HG02943 (cell line): ENCODE measurements around the gene PPP4R1.
"Not testable (repeated sequence)": the region's sequence is repeated elsewhere in the genome, so short reads cannot be mapped to it uniquely, and the experiment has no call there.

Source experiments
- ATAC-seq: cut with Tn5 transposase; IDR thresholded peaks from one replicate; pipeline ENCODE4 v1.9.1; 2021; ENCODE audit warnings: mild to moderate bottlenecking, low read depth, moderate library complexity; ENCODE audit not compliant: unreplicated experiment

PPP4R1 gene, protein sequence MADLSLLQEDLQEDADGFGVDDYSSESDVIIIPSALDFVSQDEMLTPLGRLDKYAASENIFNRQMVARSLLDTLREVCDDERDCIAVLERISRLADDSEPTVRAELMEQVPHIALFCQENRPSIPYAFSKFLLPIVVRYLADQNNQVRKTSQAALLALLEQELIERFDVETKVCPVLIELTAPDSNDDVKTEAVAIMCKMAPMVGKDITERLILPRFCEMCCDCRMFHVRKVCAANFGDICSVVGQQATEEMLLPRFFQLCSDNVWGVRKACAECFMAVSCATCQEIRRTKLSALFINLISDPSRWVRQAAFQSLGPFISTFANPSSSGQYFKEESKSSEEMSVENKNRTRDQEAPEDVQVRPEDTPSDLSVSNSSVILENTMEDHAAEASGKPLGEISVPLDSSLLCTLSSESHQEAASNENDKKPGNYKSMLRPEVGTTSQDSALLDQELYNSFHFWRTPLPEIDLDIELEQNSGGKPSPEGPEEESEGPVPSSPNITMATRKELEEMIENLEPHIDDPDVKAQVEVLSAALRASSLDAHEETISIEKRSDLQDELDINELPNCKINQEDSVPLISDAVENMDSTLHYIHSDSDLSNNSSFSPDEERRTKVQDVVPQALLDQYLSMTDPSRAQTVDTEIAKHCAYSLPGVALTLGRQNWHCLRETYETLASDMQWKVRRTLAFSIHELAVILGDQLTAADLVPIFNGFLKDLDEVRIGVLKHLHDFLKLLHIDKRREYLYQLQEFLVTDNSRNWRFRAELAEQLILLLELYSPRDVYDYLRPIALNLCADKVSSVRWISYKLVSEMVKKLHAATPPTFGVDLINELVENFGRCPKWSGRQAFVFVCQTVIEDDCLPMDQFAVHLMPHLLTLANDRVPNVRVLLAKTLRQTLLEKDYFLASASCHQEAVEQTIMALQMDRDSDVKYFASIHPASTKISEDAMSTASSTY

DNA sequence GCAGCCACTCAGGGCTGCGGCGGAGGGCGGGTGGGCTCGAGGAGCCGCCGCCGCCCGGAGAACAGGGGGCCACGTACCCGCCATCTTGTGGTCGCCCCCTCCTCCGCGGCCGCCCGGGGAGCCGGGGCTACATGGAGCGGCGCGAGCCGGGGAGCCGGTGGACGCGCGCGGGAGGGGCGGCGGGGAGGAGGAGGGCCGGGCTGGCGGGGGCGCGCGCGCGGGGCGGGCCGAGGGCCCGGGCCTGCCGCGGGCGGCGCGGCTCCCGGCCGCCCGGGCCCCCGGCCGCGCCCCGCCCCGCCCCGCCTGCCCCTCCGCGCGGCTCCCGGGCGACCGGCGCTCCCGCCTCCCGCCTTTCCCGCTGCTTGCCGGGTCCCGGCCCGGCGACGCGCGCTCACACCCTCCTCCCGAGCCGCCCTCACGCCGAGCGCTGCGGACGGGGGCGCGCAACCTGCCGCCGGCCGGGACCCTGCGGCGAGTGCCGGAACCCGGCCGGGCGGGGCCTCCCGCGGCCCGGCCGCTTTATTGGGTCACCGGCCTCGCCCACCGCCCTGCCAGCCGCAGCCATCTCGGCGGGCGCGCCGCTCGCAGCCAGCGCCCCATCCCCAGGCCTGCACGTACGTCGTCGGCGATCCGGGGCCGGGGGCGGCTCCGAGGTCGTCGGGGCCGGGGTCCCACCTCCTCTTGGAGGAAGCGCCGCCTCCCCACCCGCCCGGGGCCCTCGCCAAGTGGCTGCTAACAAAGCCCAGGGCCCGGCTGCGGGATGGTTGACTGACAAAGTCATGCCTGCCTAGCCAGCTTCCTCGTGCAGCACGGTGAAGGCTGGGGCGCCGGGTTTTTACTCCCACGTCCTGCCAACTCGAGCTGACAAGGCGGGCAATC lies at the start of gene PPP4R1:
Gene PPP4R1, minus strand, starts transcription at position 159 of the 879 bp plus-strand sequence. Its CDS starts 75 bp downstream, at position 84.
- peak; percentile 48 for ATAC-seq

DNA sequence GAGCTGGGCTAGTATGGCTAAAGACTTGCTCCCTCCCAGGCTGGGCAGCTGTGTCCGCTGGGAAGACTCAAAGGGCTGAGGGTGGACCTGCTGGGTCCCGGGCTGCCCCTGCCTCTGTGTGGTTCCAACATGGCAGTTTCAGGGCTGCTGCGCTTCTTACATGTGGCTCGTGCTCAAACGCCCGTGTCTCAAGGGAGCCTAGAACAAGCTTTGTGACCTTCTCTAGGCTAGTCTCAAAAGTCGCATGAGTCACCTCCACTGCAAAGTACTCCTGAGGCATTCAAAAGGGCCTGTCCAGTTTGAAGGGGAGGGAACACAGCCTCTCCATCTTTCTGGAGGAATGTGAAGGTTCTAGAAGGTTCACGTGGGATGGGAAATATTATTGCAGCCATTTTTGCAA lies 49.0 kb upstream of the PPP4R1 start:
- no peak for ATAC-seq

DNA sequence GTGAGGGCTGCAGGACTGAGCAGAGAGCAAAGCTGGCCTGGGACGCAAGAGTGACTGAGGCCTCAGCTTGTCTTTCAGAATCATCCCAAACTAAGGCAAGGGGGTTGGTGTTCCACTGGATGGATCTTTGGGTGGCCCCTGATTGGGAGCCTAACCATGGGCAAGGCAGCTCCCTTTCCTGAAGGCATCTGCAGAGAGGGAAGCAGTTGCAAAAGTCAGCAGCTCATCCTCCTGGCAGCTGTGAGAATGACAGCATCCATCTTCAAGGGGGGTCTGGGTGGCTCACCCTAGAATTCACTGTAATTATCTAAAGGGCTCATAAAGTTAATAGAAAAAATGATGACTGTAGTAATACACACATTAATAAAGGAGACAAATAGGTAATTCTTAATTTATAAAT lies 47.2 kb upstream of the PPP4R1 start:
- ATAC-seq = no peak

DNA sequence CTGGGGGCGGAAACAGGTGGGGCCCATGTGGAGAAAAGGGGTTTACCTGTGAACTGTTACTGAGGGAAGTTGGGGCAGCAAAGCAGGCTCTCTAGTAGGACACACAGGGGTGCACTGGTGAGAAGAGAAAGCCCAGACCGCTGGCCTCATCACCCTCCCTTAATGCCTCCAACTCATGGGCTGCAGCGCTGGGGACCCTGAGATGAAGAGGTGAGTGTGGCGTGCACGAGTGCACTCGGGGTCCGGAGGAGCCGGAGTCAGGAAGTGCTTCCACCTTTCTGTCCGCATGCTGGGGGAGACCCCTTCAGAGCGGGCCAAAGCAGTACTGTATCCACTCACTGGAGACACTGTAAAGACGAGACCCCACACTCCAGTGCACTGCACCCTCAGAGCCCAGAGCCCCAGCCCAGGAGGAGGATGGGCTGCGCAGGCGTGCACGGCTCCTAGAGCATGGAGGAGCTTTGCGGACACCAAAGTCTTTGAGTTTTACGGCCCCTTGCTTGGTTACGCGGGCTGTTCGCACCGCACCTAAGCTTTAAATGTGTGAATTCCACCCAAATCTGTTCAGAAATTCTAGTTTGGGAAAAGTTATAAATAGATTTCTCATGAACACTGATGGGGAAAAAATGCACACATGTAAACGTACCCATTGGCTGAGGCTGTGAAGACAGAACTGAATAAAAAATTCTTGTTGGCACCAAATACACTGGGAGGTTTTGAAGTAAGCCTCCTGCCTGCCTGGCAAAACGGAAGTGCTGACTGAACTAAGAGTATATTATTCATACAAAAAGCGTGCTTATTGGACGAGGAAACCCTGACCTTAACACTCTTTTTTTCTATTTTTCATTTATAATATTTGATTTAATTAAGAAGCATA lies 45.4 kb upstream of the PPP4R1 start:
- no peak for ATAC-seq

DNA sequence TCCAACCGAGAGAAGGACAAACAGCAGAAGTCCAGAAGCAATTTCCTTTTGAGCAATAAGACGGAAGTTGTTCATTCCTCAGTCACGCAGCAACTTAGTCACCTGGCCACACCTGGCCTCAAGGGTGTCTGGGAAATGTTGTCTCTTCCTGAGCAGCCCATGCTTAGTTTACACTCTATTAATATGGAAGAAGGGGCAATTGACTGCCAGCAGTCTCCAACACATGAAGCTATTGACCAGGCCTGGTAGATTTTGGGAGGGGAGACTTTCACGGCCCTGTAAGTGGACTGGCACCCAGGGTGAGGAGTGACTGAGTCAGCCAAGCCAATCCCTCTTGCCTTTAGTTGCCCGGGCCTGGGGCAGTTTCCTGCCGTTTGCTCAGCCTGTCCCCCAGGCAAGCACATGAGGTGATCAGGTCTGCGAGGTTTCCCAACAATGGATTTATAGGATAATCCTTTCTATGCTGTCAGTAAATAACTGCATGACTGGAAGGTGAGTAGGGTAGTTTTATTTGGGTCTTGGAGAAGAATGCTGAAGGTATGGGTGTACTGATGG lies 43.8 kb upstream of the PPP4R1 start:
- ATAC-seq = no peak

DNA sequence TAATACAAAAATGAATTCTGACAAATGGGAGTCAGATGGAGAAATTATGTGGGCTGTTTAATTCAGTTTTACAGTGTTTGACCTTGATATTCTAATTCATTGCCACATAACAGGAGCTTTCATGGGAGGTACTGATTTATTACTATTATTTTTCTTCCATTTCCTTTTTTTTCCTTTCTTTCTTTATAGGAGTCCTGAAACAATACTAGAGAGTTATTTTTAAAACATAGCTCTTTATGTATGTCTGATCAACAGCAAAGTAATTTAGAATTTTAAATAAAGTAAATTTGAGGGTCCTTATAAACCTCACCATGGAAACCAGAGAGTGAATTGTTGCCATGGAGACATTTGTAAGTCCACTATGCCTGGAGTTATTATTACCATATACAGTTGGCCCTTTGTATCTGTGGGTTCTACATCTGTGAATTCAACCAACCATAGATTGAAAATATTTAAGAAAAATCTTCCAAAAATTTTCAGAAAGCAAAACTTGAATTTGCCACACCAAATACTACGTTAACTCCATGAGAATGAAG lies 40.9 kb upstream of the PPP4R1 start:
- no peak for ATAC-seq

DNA sequence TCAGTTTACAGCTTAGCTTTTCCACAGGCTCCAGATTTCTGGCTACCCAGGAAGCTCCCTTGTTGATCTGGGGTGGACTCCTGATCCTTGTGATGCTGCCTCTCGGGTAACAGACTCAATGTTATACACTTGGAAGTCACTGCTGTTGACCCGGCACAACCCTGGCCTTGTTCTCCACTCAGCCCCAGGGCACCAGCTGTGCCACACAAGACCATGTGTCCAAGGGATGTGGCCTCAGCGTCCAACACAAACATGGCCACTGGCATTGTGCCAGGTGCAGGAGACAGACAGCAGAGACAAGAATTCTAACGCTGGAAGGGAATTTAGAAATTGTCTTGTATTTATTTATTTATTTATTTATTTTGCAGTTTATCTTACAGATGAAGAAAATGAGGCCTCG lies 39.0 kb upstream of the PPP4R1 start:
- no peak for ATAC-seq

DNA sequence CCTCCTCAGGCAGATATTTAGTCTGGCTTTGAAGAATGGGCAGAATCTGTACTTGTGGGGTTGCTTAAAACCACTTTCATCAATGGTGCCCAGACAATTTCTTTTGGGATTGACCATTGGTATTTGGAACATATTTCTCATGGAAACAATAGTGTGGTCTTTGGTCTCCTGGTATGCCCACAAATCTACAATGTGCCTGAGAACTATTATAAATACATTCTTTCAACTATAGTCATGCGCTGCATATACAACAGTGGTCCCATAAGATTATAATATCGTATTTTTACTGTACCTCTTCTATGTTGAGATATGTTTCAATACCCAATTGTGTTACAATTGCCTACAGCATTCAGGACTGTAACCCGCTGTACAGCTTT lies 34.8 kb upstream of the PPP4R1 start:
- ATAC-seq = no peak

DNA sequence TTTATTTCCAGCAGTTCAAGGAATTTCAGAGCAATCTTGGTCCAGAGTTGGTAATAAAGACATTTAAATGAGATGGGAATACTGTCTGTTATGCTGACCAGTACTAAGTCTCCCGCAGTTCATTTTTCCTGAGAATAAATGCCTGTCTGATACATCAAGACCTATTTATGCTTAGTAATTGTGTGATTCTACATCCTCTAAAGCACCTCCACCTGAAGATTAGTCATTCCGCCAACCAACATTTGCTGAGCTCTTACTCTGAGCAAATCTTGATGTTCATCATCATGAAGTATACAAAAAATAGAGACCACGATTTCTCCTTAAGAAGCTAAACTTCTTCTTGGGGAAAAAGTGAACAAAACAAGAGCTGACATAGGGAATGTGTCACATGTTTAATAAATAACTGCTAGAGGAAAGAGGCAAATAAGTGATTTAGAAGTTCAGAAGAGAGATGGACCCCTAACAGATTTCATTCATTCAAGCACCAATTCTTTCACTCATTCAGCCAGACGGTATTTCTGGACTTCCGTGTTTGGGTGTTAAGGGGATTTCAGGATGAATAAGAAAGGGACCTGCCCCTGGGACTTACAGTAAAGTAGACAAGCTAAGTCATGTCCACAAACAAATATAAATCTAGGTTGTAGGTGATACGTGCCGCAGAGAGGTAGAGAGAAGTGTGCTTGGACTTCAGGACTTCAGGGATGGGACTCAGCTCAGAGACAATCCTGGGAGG lies 34.2 kb upstream of the PPP4R1 start:
- ATAC-seq = no peak

DNA sequence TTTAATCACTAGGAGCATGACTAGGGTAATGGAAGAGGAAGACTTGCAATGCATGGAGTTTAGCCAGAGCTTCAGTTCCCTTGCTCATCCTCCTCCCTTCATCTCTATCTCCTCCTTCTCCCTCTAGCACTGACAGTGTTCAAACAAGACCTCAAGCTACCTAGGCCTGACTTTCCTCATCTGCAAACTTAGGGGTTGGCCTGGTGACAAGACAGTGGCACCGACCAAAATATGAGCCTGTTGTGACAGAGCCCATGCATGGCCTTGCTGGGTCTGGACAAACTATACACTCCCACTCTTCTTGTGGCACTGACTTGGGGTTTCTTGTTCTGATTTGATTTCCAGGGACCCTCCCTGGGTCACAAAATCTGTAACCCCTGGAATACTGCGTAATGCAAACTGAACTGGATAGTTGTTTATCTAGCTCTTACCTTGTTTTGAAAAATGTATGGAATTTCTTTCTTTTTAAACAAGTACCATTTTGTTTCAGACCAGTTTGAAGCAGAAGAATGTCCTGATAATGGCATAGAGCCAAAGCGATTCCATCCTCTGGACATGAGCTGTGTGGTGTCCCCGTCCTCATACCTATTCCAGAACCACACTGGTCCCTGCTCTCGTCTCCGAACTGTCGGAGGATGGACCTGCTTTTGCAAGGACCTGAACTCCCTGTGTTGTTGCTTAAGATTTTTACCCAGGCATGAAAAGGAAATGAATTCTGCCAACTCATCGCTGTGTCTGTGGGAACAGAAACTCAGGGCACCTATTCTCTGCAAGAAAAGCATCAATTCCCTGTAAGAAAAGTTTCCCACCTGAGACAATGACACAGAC lies 33.4 kb upstream of the PPP4R1 start:
- ATAC-seq = no peak

DNA sequence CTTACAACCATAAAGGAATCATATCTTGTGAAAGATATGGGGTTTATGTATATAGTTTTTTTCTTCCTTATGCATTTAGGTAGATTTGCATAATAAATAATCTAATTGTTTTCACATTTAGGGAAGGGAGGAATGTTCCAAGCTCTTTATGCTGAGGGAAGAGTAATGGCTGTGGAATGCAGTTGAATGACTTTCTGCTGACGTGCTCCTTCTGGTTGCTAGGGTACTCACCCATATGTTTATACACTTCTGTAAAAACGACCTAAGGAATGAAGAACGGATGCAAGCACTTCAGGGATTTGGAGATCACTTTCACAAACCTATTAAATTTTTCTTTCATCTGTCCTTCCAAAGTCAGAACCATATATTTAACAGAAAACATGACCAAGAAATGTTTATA lies 29.2 kb upstream of the PPP4R1 start:
- ATAC-seq = no peak

DNA sequence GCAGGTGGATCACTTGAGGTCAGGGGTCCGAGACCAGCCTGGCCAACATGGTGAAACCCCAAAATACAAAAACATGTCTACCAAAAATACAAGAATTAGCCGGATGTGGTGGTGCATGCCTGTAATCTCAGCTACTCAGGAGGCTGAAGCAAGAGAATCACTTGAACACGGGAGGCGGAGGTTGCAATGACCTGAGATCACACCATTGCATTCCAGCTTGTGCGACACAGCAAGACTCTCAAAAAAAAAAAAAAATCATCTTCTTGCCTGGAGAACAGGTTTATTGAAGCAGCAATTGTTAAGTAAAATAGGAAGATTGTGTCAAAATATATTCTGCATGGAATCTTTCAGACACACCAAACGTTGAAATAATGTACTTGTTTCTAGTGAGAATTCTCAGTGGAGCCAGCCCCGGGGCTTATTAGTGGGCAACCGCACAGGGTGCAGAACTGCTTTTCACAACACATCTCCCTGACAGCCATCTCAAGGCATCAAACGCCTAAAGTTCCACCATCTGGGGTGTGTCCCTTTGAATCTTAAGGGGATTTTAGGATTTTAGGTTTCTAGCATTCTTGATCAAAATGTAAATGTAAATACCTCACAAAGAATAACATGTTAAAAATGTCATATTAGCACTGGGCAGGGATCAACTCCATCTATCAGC lies 28.6 kb upstream of the PPP4R1 start:
- no peak for ATAC-seq

DNA sequence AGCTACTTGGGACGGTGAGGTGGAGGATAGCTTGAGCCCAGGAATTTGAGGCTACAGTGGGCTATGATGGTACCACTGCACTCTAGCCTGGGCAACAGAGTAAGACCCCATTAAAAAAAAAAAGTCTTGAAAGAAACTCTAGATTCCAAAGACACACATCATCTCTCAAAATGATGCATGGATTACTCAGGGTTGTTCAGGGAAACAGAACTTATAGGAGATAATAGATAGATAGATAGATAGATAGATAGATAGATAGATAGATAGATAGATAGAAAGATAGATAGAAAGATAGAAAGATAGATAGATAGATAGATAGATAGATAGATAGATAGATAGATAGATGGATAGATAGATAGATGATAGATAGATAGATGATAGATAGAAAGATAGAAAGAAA lies 26.7 kb upstream of the PPP4R1 start:
- ATAC-seq = not testable (repeated sequence)

DNA sequence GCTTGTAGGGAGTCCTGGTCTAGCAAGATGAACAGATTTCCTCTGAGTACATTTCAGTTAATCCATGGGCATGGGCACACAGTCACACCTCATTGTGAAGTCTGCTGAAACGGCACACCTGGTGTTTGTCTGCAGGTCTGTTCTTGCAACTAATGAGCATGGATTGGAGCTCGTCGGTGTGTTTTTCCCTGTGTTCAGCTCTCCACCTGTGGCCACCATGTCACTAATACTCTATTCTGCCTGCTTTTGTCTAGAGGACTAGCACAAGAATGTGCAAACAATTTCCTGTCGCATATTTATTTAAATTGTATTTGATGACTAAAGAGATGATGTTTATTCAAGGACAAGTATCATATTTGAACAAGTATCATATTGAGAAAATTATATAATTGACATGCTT lies 24.5 kb upstream of the PPP4R1 start:
- ATAC-seq = no peak

DNA sequence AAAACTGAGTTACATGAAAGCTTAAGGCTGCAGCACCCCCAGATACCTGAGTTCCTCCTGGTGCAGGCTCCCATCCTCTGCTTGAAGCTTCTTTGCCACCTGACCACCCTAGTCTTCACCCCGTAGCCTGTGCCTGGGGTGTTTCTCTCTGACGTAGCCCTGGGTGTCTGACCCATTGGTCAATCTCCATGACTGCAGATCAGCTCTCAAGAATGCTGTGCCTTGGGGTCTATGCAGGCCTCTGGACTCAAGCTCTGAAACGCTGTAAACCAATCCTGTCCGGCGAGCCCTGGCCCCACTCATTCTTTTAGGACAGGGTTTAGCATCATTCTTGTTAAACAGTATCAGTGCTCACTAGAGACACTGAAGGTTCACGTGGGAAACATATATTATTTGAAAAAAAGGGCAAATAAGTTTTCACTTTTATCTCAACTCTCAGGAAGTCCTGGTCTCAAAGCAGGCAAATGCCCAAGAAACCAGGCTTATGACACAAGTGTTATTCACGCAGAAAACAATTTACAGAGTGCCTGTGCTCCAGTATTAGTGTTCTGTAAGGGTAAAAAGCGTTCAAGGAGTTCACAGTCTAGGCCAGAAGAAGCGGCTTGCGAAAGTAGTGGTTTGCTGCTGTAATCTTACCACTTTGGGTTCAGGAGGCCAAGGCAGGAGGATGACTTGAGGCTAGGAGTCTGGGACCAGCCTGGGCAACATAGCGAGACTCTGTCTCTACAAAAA lies 22.8 kb upstream of the PPP4R1 start:
- ATAC-seq = no peak

DNA sequence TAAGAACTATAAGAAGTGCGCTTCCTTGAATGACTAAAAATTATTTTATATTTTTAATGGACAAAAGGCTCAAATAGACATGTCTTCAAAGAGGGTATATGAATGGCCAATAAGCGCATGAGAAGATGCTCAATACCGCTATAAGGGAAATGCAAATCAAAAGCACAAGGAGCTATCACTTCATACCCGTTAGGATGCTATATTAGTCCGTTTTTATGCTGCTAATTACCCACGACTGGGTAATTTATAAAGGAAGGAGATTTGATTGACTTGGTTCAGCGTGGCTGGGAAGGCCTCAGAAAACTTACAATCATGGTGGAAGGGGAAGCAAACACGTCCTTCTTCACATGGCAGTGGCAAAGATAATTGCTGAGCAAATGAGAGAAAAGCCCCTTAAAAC lies 20.5 kb upstream of the PPP4R1 start:
- ATAC-seq = no peak
